Measurements from ENCODE around the gene EIF4H.
"Not testable (repeated sequence)": the region's sequence is repeated elsewhere in the genome, so short reads cannot be mapped to it uniquely, and the experiment has no call there.

Gene EIF4H

DNA sequence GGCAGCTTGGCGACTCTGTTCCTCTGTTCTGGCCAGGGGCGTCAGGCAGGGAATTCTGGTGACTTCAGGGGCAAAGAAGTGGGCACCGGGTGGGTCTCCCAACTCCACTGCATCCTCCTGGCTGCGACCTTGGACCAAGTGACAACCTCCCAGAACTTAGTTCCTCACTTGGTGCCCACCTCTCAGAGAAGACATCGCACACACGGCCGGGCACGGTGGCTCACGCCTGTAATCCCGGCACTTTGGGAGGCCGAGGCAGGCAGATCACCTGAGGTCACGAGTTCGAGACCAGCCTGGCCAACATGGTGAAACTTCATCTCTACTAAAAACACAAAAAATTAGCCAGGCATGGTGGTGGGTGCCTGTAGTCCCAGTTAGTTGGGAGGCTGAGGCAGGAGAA is 50.8 kb downstream of the EIF4H start:
- DNase-seq (ENCODE audit: low spot score), result not testable (repeated sequence)

DNA sequence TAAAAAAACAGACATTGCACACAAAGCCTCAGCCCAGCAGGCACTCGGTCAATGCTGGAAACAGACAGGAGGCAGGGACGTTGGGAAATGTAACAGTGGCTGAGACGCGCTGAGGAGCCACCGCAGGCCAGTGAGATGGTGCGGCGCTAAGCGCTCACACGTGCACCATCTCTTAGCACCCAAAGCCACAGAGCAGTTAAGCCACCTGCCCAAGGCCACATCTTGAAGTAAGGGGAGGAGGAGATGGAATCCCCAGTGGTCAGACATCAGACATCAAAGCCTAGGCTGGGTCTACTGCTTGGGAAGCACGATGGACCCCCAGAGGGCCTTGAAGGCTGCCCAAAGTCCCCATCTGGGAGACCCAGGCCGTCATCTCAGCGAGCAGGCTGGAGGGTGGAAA is 51.2 kb downstream of the EIF4H start:
- DNase-seq (ENCODE audit: low spot score), result no peak

DNA sequence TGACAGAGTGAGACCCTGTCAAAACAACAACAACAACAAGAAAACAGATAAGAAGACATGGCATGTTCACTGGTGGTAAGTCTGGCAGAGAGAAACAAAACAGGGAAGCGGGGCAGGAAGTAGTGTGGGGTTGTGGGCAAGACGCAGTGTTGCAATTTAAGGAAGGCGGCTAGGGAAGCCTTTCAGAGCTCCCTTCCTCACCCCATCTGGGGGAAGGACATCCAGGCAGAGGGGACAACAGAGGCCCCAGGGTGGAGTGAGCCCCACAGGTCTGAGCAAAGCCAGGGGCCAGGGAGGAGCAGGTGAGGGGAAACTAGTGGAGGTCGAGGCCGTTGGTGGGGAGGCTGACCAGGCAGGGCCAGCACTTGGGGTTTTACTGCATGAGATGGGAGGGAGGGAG is 52.5 kb downstream of the EIF4H start:
- no peak for DNase-seq (ENCODE audit: low spot score)

DNA sequence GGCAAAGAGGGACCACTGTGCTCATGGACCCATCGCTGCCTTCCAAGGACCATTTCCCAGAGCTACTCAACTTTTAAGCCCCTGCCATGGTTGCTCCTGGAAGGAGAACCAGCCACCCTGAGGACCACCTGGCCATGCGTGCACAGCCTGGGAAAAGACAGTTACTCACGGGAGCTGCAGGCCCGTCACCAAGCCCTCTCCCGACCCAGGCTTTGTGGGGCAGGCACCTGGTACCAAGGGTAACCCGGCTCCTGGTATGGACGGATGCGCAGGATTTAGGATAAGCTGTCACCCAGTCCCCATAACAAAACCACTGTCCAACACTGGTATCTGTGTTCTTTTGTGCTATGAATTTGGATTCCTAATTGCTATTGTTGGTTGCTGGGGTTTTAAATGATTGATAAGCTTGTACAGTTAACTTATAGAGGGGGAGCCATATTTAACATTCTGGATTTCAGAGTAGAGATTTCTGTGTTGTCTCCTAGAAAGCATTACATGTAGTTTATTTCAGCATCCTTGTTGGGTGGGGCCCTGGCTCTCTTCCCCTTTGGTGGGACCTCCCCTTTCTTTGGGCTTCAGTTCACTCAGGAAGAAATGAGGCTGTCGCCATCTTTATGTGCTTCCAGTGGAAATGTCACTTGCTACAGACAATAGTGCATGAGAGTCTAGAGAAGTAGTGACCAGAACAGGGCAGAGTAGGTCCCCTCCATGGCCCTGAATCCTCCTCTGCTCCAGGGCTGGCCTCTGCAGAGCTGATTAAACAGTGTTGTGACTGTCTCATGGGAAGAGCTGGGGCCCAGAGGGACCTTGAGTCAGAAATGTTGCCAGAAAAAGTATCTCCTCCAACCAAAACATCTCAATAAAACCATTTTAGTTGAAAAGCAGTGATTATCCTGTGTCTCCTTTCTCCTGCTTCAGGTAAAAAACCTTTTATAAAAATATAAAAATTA is 55.1 kb downstream of the EIF4H start:
- DNase-seq (ENCODE audit: low spot score), result no peak

DNA sequence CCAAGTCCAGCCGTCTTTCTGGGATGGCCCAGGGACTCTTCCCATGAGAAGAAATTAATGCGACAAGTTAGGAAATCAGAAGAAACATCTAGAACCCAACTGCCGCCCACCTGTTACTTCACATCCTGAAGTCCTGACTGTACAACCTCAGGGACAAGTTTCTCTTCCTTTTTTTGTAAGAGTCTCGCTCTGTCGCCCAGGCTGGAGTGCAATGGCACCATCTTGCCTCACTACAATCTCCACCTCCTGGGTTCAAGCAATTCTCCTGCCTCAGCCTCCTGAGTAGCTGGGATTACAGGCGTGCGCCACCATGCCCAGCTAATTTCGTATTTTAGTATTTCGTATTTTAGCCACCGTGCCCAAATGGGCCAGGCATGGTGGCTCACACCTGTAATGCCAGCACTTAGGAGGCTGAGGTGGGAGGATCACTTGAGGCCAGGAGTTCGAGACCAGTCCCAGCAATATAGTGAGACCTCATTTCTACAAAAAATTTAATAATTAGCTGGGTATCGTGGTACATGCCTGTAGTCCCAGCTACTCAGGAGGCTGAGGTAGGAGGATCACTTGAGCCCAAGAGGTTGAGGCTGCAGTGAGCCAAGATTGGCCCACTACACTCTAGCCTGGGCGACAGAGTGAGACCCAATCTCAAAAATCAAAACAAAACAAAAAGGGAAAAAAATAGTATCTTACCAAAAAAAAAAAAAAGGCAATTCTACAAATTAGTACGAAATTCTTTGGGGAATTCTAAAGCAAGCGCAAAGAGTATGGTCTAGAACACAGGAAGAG is 56.5 kb downstream of the EIF4H start:
- DNase-seq (ENCODE audit: low spot score), result no peak

DNA sequence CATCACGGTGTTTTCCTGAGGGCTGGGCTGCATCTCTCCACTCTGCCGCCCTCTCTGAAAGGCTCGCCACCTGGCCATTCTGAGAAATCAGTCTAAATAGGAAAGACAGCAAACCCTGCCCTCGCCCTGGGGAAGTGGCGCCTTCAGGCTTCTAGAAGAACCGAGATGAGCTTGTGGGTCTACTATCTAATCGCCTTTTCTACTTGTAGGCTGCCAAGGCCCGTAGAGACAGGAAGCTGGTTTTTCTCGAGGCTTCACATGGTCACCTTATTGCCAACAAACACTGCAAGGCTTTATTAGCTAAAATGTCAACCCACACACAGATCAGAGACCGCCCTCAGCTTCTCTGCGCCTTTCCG is 57.1 kb downstream of the EIF4H start:
- no peak for DNase-seq (ENCODE audit: low spot score)

DNA sequence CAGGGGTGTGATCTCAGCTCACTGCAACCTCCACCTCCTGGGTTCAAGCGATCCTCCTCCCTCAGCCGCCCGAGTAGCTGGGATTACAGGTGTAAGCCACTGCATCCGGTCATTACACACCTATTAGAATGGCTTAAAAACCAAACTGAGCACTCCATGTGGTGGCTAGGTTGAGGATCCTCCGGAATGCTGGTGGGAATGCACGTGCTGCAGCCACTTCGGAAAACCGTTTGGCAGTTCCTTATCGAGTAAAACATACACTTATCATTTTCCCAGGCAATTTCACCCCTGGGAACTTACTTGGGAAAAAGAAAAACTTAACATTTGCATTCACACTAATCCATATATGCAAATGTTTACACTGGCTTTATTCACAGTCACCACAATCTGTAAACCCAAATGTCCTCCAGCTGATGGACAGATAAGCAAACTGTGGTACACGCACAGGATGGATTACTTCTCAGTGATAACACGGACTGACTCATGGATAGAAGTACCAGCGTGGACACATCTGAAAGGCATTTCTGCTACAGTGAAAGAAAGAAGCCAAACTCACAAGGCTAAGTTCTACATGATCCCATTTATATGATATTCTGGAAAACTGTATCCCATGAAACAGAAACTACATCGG is 59.6 kb downstream of the EIF4H start:
- DNase-seq (ENCODE audit: low spot score), result no peak

DNA sequence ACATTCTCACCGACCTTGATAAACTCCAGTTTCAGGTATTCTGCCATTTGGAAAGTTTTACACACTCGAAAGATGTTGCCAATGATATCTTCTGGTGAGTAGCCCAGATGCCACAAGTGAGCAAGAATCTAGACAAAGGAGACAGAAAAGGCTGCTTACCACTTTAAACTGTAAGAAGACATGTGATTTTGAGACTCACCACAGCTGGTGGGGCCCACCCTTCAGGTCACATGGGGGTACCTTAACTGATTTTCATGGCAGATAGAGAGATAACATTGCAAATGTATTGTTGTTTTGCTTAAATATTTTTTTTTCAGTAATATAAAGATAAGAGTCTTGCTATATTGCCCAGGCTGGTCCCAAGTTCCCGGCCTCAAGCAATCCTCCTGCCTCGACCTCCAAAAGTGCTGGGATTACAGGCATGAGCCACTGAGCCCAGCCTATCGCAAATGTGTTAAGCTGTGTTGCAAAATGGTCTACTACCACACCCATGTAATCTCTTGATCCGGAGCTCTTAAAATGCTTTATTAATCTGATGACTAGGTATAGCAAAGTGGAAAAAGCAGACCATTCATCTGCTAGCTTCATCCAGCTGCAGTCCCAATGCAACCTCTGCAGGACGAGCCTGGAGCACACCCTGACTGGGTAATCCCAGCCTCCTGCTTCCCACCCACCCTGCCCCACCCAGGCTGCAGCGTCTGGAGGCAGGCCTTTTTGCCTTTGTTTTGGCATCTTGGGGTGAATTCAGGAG is 61.5 kb downstream of the EIF4H start:
- DNase-seq (ENCODE audit: low spot score), result no peak

DNA sequence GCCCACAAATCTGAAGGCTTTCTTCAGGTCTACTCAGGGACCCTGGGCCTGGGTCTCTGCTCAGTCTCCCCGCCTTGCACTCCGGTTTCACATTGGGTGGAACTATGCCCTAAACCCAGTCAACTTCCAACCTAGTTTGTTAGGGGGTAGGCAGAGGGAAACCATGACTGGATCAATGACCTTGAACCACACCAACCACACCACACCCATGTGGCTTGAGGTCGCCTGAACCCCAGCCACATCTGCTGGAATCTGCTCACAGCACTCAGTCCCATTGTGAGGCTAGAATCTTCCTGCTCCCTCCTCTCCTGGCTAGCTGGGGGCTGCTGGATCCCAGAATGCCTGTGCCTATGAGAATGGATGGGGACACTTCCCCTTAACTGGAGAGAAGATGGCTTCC is 62.1 kb downstream of the EIF4H start:
- DNase-seq (ENCODE audit: low spot score), result no peak

DNA sequence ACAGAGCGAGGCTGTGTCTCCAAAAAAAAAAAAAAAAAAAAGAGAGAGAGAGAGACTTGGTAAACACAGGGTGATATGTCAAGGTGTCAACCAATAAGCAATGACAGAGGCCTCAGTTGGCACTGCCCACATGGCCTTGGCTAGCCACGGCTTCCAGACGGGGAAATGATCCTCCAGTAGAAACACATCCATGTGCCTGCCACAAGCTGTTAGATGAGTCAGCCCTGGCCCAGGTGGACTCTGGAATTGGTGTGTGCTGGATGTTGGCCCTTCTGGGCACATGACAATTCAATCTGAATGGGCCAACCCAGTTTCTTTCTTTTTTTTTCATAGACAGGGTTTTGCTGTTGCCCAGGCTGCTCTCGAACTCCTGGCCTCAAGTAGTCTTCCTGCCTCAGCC is 66.3 kb downstream of the EIF4H start:
- no peak for DNase-seq (ENCODE audit: low spot score)

DNA sequence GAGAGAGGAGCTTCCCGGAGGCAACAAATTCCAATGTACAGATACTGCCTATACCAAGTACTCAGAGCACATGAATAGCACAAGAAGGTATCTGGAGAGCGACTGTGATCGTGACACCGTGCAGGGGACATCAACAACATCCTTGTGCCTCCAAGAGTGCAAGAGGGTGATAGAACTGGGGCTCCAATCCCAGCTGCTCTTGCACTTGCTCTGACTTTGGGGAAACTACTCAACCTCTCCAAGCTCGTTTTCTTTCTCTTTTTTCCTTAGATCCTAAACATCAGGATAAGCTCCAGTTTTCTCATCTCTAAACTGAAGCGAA is 67.9 kb downstream of the EIF4H start:
- DNase-seq (ENCODE audit: low spot score), result no peak

DNA sequence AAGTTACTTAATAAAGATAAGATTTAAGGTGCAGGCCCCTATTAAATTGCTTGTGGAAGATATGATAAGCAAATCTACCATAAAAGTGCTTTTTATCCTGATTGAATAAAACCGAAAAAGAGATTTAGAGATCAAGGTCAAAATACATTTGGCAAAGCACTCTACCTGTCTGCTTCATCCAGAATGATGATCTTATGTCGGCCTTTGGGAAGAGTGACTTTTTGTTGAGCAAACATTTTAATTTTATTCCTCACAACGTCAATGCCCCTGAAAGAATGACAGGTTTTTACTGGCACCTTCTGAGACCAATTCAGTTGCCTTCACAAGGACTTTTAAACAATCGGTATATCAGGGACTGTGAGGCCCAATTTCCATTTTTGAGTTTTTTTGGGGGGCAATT is 72.3 kb downstream of the EIF4H start:
- DNase-seq (ENCODE audit: low spot score), result no peak
